PFSK-1 (cell line): ENCODE data around the gene BABAM1.

ENCODE experiments used
- FOXP2 ChIP-seq: optimal IDR thresholded peaks from 2 replicates; pipeline ENCODE3; 2011; ENCODE audit warnings: borderline replicate concordance, control low read depth, inconsistent platforms; ENCODE audit not compliant: insufficient read depth; ENCODE audit errors: extremely low read length, extremely low read depth
- POLR2AphosphoS5 ChIP-seq: IDR thresholded peaks from 2 replicates; pipeline ENCODE4 v1.6.1; 2012; ENCODE audit warnings: low read depth, mild to moderate bottlenecking, control low read depth, low read length, moderate library complexity
- SIN3A ChIP-seq: IDR thresholded peaks from 2 replicates; pipeline ENCODE4 v1.6.1; 2012; ENCODE audit warnings: mild to moderate bottlenecking, low read length, moderate library complexity, borderline replicate concordance; ENCODE audit not compliant: insufficient read depth
- TAF1 ChIP-seq: IDR thresholded peaks from 2 replicates; pipeline ENCODE4 v1.6.1; 2012; ENCODE audit warnings: low read length, control low read depth, borderline replicate concordance; ENCODE audit not compliant: insufficient read depth
- TF ChIP-seq, protein P1 (sequence below), 2 experiments: IDR thresholded peaks; 2 replicates each; pipeline versions ENCODE4 v1.6.1 to v1.8.0; 2011 to 2012; ENCODE audit warnings: low read depth in 2 of 2, low read length in 2 of 2, control low read depth in 1 of 2, inconsistent platforms in 1 of 2, mild to moderate bottlenecking in 1 of 2, moderate library complexity in 1 of 2; ENCODE audit not compliant: insufficient read depth in 1 of 2

DNA sequence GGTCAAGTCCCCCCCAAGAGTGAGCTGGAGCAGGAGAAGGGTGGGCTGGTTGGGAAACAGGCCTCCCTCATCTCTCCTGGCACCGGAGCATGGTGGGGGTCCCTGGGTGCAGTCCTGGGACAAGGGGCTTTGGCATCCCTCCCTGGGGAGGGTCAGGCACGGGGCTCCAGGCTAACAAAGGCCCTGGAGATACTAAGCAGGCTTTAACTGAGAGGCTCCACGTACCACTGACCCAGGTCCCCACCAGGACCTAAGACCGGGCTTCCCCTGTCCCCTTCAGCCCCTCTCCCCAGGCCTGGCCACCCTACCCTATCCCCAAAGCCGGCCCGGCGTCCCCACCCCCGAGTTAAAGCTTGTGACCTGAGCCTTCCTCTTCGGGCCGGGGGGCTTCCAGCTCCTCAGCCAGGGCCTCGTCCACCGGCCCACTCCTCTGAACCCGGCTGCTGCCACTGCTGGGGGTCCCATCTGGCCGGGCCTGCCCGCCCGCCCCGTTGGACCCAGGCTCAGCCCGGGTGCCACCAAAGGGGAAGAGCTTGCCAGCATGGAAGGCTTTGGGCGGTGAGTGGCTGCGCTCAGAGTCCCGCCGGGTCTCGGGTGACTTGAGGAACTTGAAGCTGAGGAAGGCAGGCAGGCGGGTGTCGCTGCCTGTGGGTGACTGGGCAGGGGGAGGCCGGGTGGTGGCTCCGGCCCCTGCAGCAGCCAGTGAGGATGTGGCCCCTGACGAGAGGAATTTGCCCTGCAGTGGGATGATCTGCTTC, 57.3 kb downstream of the BABAM1 start:
- no peak for TF ChIP-seq TAF1
- TF ChIP-seq POLR2AphosphoS5, result no peak
- TF ChIP-seq, protein P1, sequence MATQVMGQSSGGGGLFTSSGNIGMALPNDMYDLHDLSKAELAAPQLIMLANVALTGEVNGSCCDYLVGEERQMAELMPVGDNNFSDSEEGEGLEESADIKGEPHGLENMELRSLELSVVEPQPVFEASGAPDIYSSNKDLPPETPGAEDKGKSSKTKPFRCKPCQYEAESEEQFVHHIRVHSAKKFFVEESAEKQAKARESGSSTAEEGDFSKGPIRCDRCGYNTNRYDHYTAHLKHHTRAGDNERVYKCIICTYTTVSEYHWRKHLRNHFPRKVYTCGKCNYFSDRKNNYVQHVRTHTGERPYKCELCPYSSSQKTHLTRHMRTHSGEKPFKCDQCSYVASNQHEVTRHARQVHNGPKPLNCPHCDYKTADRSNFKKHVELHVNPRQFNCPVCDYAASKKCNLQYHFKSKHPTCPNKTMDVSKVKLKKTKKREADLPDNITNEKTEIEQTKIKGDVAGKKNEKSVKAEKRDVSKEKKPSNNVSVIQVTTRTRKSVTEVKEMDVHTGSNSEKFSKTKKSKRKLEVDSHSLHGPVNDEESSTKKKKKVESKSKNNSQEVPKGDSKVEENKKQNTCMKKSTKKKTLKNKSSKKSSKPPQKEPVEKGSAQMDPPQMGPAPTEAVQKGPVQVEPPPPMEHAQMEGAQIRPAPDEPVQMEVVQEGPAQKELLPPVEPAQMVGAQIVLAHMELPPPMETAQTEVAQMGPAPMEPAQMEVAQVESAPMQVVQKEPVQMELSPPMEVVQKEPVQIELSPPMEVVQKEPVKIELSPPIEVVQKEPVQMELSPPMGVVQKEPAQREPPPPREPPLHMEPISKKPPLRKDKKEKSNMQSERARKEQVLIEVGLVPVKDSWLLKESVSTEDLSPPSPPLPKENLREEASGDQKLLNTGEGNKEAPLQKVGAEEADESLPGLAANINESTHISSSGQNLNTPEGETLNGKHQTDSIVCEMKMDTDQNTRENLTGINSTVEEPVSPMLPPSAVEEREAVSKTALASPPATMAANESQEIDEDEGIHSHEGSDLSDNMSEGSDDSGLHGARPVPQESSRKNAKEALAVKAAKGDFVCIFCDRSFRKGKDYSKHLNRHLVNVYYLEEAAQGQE (IDR thresholded peaks at IDR 0.05; ENCODE audit: insufficient read depth in 1 of 2, low read depth in 2 of 2, low read length in 2 of 2), result no peak
- TF ChIP-seq SIN3A, result no peak
- no peak for TF ChIP-seq FOXP2
